HS-5 (cell line): ENCODE results near the gene TMEM273.

Experiments
- DNase-seq: peaks from one replicate; pipeline ENCODE4 v3.0.0-alpha.2; 2012; ENCODE audit warnings: low read depth

The TMEM273 gene

DNA sequence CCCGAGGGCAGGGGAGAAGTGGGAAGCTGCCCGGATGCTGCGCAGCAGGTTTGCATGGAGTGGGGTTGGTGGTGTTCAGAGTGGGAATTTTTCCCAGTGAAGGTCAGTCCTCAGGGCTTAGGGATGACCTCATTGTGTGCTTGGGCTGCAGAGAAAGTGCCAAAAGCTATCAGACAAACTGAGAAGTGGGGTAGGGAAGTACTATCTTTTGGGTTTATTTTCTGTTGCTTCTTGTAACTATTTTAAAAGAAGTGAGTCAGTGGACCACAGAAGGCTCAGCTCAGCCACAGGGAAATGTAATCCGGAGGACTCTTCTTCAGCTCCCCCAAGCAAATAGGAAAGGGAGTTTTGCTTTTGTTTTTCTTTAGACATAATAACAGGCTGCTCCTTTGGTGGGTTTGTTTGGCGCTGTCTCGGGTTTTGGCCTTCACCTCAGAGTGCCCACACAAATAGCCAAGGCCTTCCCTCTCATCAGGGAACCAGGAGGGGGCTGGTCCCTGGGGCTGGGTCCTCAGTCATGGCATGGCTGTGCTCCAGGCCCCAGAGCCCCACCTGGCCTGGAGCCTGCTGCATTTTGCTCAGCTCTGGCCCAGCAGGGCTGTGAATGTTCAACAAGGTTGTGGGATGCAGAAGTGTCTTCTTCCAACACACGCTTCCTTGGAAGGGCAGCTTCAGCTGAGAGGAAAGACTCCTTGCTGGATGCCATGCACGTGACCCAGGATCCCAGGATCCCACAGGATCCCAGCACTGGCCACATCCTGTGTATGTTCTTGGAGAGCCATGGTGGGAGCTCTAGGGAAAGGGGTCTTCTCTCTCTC lies 49.0 kb downstream of the TMEM273 start:
- peak; percentile 18 for DNase-seq

- no peak for DNase-seq
Measured at GRCh38 chr10:49138361-49138891, 49.8 kb downstream of the TMEM273 start.

- no peak for DNase-seq
Measured at GRCh38 chr10:49136525-49136924, 51.7 kb downstream of the TMEM273 start.

- DNase-seq: no peak
Measured at GRCh38 chr10:49135575-49136313, 52.4 kb downstream of the TMEM273 start.

DNA sequence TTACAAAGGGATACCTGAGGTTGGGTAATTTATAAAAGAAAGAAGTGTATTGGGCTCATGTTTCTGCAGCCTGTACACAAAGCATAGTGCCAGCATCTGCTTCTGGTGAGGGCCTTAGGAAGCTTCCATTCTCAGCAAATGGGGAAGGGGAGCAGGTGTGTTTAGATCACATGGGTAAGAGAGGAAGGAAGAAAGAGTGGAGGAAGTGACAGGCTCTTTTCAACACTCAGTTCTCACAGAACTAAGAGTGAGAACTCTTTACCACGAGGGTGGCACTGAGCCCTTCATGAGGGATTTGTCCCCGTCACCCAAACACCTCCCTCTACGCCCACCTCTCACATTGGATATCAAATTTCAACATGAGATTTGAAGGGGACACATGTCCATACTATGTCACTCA lies 53.9 kb downstream of the TMEM273 start:
- DNase-seq: no peak

DNA sequence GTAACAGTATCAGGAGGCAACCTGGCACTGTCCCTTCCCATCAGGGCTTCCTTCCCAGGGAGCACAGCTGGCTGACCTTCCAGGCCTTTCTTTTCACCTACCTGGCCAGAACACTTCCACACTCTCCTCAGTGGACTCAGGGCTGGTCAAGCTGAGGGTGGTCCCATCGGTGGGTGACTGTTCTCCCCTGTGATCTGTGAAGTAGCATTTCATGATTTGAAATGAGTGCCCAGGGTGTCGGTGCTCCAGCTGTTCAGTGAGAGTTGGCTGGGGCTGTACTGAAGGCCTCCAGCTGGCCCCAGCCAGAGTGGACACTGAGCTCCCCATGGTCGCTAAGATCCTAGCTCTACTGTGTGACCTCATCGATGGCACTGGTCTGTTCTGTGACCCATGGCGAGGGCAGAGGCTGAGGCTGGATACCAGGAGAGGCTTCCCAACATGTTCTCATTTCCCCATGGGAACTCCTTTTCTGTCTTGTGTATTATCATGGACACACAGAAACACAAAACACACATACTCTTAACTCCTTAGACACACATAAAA lies 54.4 kb downstream of the TMEM273 start, which contains the start of gene FAM170B:
Gene FAM170B (minus strand): TSS at position 316 of the 543 bp plus-strand sequence. CDS start 103 bp downstream, at position 213.
- no peak for DNase-seq

GRCh38 chr10:49132362-49132737 lies 55.8 kb downstream of the TMEM273 start:
- DNase-seq: no peak

DNA sequence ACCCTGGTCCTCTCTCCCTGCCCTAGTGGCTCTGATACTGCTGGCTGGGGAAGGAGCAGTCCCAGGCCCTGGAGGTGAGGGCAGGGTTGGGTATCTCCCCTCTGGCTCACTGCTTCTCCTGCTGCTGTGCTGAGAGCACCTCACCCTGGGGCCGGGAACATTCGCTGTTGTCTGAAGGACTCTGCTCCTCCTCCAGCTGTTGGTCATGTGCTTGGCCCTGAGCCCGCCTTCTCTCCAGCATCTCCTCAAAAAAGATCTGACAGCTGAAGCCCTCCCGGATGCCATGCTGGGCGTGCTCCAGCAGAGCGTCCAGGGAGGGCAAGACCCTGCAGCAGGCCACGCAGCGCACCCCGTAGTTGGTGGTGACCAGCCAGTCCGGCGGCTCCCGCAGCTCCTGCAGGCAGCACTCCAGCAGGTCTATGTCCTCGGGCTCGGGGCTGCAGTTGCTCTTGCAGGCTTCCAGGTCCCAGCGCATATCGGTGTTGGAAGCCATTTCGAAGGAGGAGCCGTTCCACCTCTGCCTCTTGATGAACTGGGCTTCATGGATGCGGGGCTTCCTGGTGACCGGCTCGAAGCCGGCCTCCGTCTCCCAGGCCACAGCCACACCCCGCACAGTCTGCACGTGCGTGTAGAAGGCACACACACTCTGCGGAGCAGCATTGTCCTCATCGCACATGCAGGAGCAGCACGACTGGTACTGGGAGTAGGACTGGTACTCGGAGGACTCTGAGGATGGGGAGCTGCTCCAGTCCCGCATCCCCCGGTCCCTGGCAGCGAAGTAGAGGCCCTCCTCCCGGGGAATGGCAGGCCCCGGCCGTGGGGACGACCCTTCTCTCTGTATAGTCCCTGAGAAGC lies 56.5 kb downstream of the TMEM273 start:
- DNase-seq: no peak

DNA sequence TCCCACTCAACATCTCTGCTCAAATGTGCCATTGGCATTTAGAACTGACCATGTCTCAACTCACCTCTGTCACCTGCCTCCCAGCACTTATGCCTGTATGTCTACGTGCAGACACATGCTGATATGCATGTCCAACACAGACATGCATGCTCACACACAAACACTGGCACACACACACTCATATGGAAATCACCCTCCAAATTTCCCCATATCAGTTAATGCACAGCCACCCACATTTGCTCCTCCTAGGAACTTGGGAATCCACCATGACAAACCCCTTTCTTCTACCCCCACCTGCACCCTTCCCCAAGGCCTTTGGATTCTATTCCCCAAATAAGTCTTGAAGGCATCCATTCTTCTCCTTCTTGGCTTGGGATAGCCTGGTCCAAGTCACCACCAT lies 58.8 kb downstream of the TMEM273 start:
- no peak for DNase-seq

GRCh38 chr10:49128854-49129253 lies 59.3 kb downstream of the TMEM273 start:
- no peak for DNase-seq

- no peak for DNase-seq
Measured at GRCh38 chr10:49123981-49124950, 63.9 kb downstream of the TMEM273 start.

DNA sequence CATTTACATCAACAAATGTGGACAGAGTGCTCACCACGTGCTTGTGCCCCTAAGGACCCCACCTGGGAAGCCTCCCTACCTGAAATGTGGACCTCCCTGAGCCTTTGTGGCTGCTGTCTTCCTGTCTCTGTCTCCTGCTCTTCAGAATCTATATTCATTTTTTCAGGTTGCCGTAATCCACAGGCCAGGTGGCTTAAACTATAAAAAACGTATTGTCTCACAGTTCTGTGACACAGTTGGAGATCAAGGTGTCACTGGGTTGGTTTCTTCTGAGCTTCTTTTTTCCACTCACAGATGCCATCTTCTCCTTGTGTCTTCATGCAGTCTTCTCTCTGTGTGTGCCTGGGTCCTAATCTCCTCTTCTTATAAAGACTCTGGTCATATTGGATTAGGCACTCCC lies 67.3 kb downstream of the TMEM273 start:
- DNase-seq: no peak

DNA sequence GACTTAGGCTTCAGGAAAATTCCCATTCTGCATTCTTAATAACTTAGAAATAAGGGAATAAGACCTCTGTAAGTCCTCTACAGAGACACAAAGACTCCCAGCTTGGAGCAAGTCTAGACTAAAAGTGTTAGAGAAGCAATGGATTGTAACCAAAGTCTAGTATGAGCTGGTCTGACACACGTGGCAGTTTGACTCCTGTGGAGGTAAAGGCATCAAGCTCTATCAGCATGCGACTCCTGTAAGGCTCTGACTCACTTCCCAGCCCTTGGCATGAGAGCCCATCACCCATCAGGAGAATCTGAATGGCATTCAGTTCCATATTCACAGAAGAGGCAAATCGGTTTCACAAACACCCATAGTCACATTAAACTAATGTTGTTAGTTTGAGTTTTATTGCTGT lies 68.4 kb downstream of the TMEM273 start:
- DNase-seq: no peak

DNA sequence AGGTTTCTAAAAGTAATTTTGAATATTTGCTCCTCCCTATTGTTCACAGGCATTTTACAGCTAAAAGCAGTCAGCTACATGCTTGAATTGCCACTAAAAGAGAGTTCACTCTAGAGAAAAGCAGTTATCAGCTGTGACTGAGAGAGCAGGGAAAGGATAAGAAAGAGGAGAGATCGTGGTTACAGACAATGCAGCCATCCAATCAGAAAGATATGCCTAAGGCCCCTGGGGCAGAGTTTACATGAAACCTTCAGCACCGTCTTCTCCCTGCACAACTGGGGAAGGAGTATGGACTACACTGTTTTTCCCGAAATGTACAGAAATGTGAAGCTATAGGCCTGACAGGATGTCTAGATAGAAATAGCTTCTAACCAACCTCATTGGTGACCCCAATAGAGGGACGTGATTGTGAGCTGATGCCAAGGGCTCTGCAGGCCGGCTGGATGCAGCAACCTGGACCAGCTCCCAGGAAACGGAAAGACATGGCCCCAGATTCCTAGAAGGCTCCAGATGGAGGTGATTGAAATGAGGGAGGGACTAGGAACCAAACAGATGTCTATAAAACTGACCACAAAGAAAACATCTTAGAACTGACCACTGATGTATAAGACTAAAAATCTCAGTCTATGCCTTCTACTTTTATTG lies 69.6 kb downstream of the TMEM273 start:
- DNase-seq: no peak

DNA sequence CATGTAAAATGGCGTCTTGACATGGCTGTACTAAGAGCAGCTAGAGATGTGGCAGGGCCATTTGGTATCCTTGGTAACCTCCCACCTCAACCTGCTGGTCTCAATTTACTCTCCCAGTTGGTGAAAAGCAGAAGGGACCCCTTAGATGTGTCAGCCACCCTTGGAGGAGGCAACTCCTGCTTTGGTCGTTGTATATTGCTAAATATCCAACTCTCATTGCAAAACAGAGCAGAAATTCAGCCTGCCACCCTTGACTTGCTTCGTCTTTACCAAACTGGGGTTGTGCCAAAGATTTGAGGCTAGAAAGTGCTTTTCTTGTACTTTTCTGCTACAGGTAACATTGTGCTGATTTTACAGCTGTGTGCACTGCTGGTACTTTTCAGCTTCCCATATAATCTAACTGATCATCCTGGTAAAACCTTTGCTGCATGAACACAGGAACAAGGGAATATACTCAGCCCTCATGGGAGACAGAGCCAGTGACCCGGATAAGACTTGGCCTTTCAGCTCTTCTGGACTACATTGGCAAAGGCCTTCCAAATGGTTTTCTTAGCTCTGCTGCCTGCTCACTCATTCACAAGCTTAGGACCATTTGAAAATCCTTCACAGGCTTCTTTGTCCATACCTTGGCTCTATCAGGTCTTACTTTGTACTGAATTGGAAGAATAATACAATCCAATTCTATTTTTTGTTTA lies 70.7 kb downstream of the TMEM273 start:
- DNase-seq: no peak

GRCh38 chr10:49116509-49117375 lies 71.4 kb downstream of the TMEM273 start:
- no peak for DNase-seq

DNA sequence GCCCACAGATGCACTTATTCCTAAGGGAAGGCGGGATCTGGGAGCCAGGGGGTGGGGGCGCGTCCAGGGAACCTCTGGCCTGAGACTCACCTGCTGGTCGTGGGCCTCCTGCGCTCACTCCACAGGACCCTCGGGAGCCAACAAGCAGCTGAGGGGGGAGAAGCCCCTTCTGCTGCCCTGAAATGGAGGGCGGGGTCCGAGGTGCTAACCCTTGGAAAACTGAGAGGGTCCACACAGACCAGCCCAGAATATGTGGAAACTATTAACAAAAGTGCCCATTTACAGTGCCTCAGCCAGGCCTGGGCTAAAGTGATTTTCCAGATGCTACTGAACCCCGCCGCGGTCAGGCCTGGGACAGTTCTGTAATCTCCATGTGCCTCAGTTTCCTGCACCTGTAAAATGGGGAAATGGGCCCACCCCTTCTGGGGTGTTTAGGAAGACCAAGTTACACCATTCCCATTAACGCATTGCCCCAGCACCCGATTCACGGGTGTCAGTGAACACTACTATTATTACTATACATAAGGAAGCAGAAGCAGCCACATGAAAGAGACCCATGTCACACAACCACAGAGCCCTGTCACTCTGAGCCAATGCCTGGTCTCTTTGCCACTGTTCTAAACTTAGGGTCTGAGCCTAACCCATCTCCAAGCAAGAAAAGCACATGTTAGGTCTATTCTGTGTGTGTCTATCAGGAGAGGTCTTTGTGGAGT lies 72.2 kb downstream of the TMEM273 start:
- no peak for DNase-seq
